OCI-M2 (cell line): ENCODE data around the gene APOE.
A peak's percentile ranks its signal among the peaks of the same experiment; 100 is the strongest.
"Not testable (repeated sequence)": the region's sequence is repeated elsewhere in the genome, so short reads cannot be mapped to it uniquely, and the experiment has no call there.

Experiments used
- DNase-seq: peaks from one replicate; lab custom pipeline; 2025; ENCODE audit not compliant: unreplicated experiment; lab: John Stamatoyannopoulos, UW

APOE gene

GRCh38 chr19:44883922-44884321, 21.7 kb upstream of the APOE start:
- no peak for DNase-seq

- no peak for DNase-seq
Observed at GRCh38 chr19:44884566-44884965, 21.0 kb upstream of the APOE start.

- no peak for DNase-seq
Observed at GRCh38 chr19:44886141-44886540, 19.5 kb upstream of the APOE start.

GRCh38 chr19:44887648-44888047, 17.9 kb upstream of the APOE start:
- no peak for DNase-seq

- not testable (repeated sequence) for DNase-seq
Observed at GRCh38 chr19:44888335-44888734, 17.3 kb upstream of the APOE start.

- DNase-seq, result no peak
Observed at GRCh38 chr19:44889830-44890365, 15.7 kb upstream of the APOE start.

- DNase-seq, result peak; percentile 99
Observed at GRCh38 chr19:44890366-44891015, 15.1 kb upstream of the APOE start.

- DNase-seq, result no peak
Observed at GRCh38 chr19:44891016-44891882, 14.3 kb upstream of the APOE start, which contains the start of gene TOMM40. Gene TOMM40 (plus strand): TSS chr19:44891254. CDS start chr19:44891416, 162 bp downstream.

- DNase-seq, result no peak
Observed at GRCh38 chr19:44892932-44893331, 12.7 kb upstream of the APOE start.

- no peak for DNase-seq
Observed at GRCh38 chr19:44893332-44894051, 12.1 kb upstream of the APOE start.

- no peak for DNase-seq
Observed at GRCh38 chr19:44894052-44894400, 11.6 kb upstream of the APOE start.

GRCh38 chr19:44894946-44895345, 10.7 kb upstream of the APOE start:
- no peak for DNase-seq

GRCh38 chr19:44897835-44898234, 7.8 kb upstream of the APOE start:
- no peak for DNase-seq

- DNase-seq, result no peak
Observed at GRCh38 chr19:44900328-44901244, 5.0 kb upstream of the APOE start.

GRCh38 chr19:44903216-44903601, 2.4 kb upstream of the APOE start:
- no peak for DNase-seq

- DNase-seq, result peak; percentile 52
Observed at GRCh38 chr19:44903602-44904425, 1.8 kb upstream of the APOE start.

GRCh38 chr19:44904426-44904994, 1.1 kb upstream of the APOE start:
- DNase-seq, result no peak

- no peak for DNase-seq
Observed at GRCh38 chr19:44907613-44908012, 2.0 kb downstream of the APOE start.
